ENCODE measurements around the gene MPV17L2.

DNA sequence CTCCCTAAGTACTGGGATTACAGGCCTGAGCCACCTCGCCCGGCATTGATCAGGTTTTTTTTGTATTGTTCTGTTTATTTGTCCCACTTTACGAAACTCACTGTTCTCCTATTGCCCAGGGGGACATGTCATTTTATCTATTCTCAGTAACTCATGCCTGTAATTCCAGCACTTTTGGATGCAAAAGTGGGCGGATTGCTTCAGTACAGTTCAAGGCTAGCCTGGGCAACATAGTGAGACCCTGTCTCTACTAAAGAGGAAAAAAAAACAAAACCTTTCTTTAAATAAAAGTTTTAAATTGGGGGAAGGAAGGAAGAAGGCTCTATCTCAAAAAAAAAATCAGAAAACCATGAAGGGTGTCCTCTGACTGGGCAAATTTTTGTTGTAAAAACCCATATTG lies 2.7 kb upstream of the MPV17L2 start:
- TF ChIP-seq HOXA7 (CRISPR knock-in tag; IDR thresholded peaks at IDR 0.05) (no peak), MAZ (IDR thresholded peaks at IDR 0.05; ENCODE audit: borderline replicate concordance, low read depth, low read length) (no peak), KDM1A (IDR thresholded peaks at IDR 0.05; ENCODE audit: low read depth) (no peak)
- TF ChIP-seq, protein P1, sequence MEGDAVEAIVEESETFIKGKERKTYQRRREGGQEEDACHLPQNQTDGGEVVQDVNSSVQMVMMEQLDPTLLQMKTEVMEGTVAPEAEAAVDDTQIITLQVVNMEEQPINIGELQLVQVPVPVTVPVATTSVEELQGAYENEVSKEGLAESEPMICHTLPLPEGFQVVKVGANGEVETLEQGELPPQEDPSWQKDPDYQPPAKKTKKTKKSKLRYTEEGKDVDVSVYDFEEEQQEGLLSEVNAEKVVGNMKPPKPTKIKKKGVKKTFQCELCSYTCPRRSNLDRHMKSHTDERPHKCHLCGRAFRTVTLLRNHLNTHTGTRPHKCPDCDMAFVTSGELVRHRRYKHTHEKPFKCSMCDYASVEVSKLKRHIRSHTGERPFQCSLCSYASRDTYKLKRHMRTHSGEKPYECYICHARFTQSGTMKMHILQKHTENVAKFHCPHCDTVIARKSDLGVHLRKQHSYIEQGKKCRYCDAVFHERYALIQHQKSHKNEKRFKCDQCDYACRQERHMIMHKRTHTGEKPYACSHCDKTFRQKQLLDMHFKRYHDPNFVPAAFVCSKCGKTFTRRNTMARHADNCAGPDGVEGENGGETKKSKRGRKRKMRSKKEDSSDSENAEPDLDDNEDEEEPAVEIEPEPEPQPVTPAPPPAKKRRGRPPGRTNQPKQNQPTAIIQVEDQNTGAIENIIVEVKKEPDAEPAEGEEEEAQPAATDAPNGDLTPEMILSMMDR (IDR thresholded peaks at IDR 0.05): no peak
- TF ChIP-seq, protein P2, sequence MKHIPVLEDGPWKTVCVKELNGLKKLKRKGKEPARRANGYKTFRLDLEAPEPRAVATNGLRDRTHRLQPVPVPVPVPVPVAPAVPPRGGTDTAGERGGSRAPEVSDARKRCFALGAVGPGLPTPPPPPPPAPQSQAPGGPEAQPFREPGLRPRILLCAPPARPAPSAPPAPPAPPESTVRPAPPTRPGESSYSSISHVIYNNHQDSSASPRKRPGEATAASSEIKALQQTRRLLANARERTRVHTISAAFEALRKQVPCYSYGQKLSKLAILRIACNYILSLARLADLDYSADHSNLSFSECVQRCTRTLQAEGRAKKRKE (CRISPR knock-in tag; IDR thresholded peaks at IDR 0.05; ENCODE audit: low read depth): no peak

Data from A549 (cell line).